ENCODE data around the gene FOLR2. TPM values are rescaled to one million over a fixed set of nuclear protein-coding genes. Genes with fewer than 3 reads are reported as not detected.

FOLR2 gene
- total and polyA plus RNA-seq, 2 donors (not counting 1 experiment from before 2014, with no cell fraction given): 1.5 to 4.7 TPM

GRCh38 chr11:72217841-72218240 lies 1.2 kb downstream of the FOLR2 start:
- no peaks in the 10 kb centered on the region for H4K20me1 ChIP-seq (ENCODE audit: control insufficient read depth, insufficient read depth, low read length, poor library complexity, severe bottlenecking)
- Mint-ChIP-seq H3K27me3 (peaks cover 4% of the 10 kb centered on the region), H3K4me1 (peaks cover 46% of the 10 kb centered on the region), H3K4me3 (no peak overlapping the region), H3K9me3 (ENCODE audit: insufficient read depth) (no peaks in the 10 kb centered on the region), H3K27ac (peak overlapping the region; percentile 72)
- peak overlapping the region; percentile 6 for H3K9ac ChIP-seq (ENCODE audit: low read length)
- peaks cover 6% of the 10 kb centered on the region for H3K79me2 ChIP-seq (ENCODE audit: control insufficient read depth, insufficient read depth, low read length)
- no peaks in the 10 kb centered on the region for H3K36me3 ChIP-seq (replicated peaks in 1 of 2; ENCODE audit: control extremely low read depth in 1 of 2, control insufficient read depth in 1 of 2, extremely low read depth in 1 of 2, insufficient read depth in 2 of 2, low read length in 1 of 2)
- POLR2A ChIA-PET: no interaction called here
- TF ChIP-seq EZH2 (IDR thresholded peaks at IDR 0.05; ENCODE audit: borderline replicate concordance, insufficient read depth, low read depth, low read length, poor library complexity, severe bottlenecking): no peak
- TF ChIP-seq CTCF (IDR thresholded peaks at IDR 0.05): no peak
- H3K9me3 ChIP-seq (ENCODE audit: control extremely low read depth in 1 of 3, control insufficient read depth in 2 of 3, insufficient read depth in 1 of 3, low read length in 2 of 3): no peaks in the 10 kb centered on the region
- CTCF ChIA-PET: no interaction called here
- no peak for ATAC-seq (ENCODE audit: low read depth)
- H2AFZ ChIP-seq (ENCODE audit: insufficient read depth, low read depth, low read length, poor library complexity, severe bottlenecking): no peak overlapping the region
- no peak overlapping the region for H3K27ac ChIP-seq (ENCODE audit: low read length in 2 of 2)
- no peak for DNase-seq
- 0% methylated on average over 1 of the region's 2 CpGs for WGBS (ENCODE audit: insufficient coverage)
- H3K4me3 ChIP-seq (ENCODE audit: control extremely low read depth in 1 of 5, extremely low read depth in 1 of 5, insufficient read depth in 1 of 5, low read depth in 2 of 5, low read length in 4 of 5): no peak overlapping the region
- H3K4me1 ChIP-seq (ENCODE audit: control insufficient read depth in 2 of 2, insufficient read depth in 2 of 2, low read length in 2 of 2): peaks cover 32 to 47% of the 10 kb centered on the region in 2 donors
- peak overlapping the region; percentile 12 for H3K4me2 ChIP-seq (replicated peaks; ENCODE audit: low read depth, low read length, poor library complexity, severe bottlenecking)
- intact Hi-C loops (cut with micrococcal nuclease): no loop called here
- peaks cover 0 to 3% (median 0%) of the 10 kb centered on the region in 4 experiments for H3K27me3 ChIP-seq (replicated peaks in 1 of 4; ENCODE audit: control extremely low read depth in 1 of 4, control insufficient read depth in 3 of 4, insufficient read depth in 4 of 4, low read length in 3 of 4)

DNA sequence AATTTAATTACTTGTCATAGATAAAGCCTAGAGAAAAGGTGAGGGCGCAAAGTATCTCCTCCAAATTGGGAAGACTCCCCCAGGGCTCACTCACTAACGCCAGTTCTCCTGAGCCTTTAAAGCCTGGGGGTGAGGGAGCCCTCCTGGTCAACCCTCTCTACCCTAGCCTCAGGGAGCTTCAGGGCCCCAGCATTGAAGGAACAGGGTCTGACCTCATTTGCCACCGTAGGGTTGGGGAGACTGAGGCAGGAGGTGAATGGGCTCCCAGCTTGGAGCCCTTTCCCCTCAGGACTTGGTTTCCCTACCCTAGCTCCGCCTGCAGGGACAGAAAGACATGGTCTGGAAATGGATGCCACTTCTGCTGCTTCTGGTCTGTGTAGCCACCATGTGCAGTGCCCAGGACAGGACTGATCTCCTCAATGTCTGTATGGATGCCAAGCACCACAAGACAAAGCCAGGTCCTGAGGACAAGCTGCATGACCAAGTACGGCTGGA lies 1.7 kb downstream of the FOLR2 start:
- Histone ChIP-seq H3K4me2 (replicated peaks; ENCODE audit: low read depth, low read length, poor library complexity, severe bottlenecking) (peak overlapping the region; percentile 12), H3K9ac (ENCODE audit: low read length) (no peak overlapping the region), H4K20me1 (ENCODE audit: control insufficient read depth, insufficient read depth, low read length, poor library complexity, severe bottlenecking) (no peaks in the 10 kb centered on the region), H3K4me3 (ENCODE audit: control extremely low read depth in 1 of 5, extremely low read depth in 1 of 5, insufficient read depth in 1 of 5, low read depth in 2 of 5, low read length in 4 of 5) (no peak overlapping the region), H3K27ac (ENCODE audit: low read length in 2 of 2) (no peak overlapping the region), H2AFZ (ENCODE audit: insufficient read depth, low read depth, low read length, poor library complexity, severe bottlenecking) (no peak overlapping the region), H3K4me1 (ENCODE audit: control insufficient read depth in 2 of 2, insufficient read depth in 2 of 2, low read length in 2 of 2) (peaks cover 33 to 49% of the 10 kb centered on the region in 2 donors), H3K36me3 (replicated peaks in 1 of 2; ENCODE audit: control extremely low read depth in 1 of 2, control insufficient read depth in 1 of 2, extremely low read depth in 1 of 2, insufficient read depth in 2 of 2, low read length in 1 of 2) (no peaks in the 10 kb centered on the region), H3K9me3 (ENCODE audit: control extremely low read depth in 1 of 3, control insufficient read depth in 2 of 3, insufficient read depth in 1 of 3, low read length in 2 of 3) (no peaks in the 10 kb centered on the region), H3K79me2 (ENCODE audit: control insufficient read depth, insufficient read depth, low read length) (peaks cover 7% of the 10 kb centered on the region), H3K27me3 (replicated peaks in 1 of 4; ENCODE audit: control extremely low read depth in 1 of 4, control insufficient read depth in 3 of 4, insufficient read depth in 4 of 4, low read length in 3 of 4) (peaks cover 0 to 3% (median 0%) of the 10 kb centered on the region in 4 experiments)
- WGBS (ENCODE audit: insufficient coverage): 100% methylated on average over 4 of the region's 5 CpGs
- CTCF ChIA-PET: no interaction called here
- Mint-ChIP-seq H3K4me1 (peaks cover 48% of the 10 kb centered on the region), H3K27ac (peak overlapping the region; percentile 72), H3K9me3 (ENCODE audit: insufficient read depth) (no peaks in the 10 kb centered on the region), H3K27me3 (peaks cover 4% of the 10 kb centered on the region), H3K4me3 (no peak overlapping the region)
- TF ChIP-seq EZH2 (IDR thresholded peaks at IDR 0.05; ENCODE audit: borderline replicate concordance, insufficient read depth, low read depth, low read length, poor library complexity, severe bottlenecking) (no peak), CTCF (IDR thresholded peaks at IDR 0.05) (no peak)
- intact Hi-C loops (cut with micrococcal nuclease): no loop called here
- DNase-seq: no peak
- POLR2A ChIA-PET: no interaction called here
- no peak for ATAC-seq (ENCODE audit: low read depth)
